MCF 10A (cell line): Measurements from ENCODE around the gene SND1. TPM values are rescaled to one million over a fixed set of nuclear protein-coding genes. Genes with fewer than 3 reads are reported as not detected.

ENCODE experiments used
- BruUV-seq: library from RNA; stranded (reverse); fragments of 400-500 nt; replicated peaks from 2 replicates; lab custom pipeline; 2021; lab: Mats Ljungman, UMichigan
- CTCF ChIA-PET: fragments of 300-600 bp; sonication (Branson Sonifier 250); formaldehyde crosslinking; extraction: SDS; loops from one replicate; lab custom pipeline; 2021; ENCODE audit warnings: antibody characterized with exemption, inconsistent platforms; lab: Yijun Ruan, JAX
- POLR2A ChIA-PET: fragments of 300-600, 350-650 bp; sonication (Branson Sonifier 250); formaldehyde crosslinking; extraction: SDS; loops from one replicate; lab custom pipeline; 2020; ENCODE audit warnings: antibody characterized with exemption, inconsistent platforms; lab: Yijun Ruan, JAX
- DNase-seq: peaks from one replicate; pipeline ENCODE4 v3.0.0-alpha.2; 2018; ENCODE audit not compliant: unreplicated experiment
- H3K27ac Mint-ChIP-seq: one replicate; pipeline ENCODE4 v1.8.0; 2022; ENCODE audit warnings: mild to moderate bottlenecking, low read depth, mixed read lengths; ENCODE audit not compliant: unreplicated experiment
- H3K27me3 Mint-ChIP-seq: one replicate; pipeline ENCODE4 v1.8.0; 2022; ENCODE audit warnings: mixed read lengths; ENCODE audit not compliant: insufficient read depth, unreplicated experiment
- H3K36me3 Mint-ChIP-seq: one replicate; pipeline ENCODE4 v1.8.0; 2022; ENCODE audit warnings: mild to moderate bottlenecking, moderate library complexity, mixed read lengths; ENCODE audit not compliant: insufficient read depth, unreplicated experiment
- H3K4me1 Mint-ChIP-seq: one replicate; pipeline ENCODE4 v1.8.0; 2022; ENCODE audit warnings: mixed read lengths; ENCODE audit not compliant: insufficient read depth, unreplicated experiment
- H3K4me3 Mint-ChIP-seq: one replicate; pipeline ENCODE4 v1.8.0; 2022; ENCODE audit warnings: mild to moderate bottlenecking, moderate library complexity, mixed read lengths; ENCODE audit not compliant: unreplicated experiment
- H3K9me3 Mint-ChIP-seq: one replicate; pipeline ENCODE4 v1.8.0; 2022; ENCODE audit warnings: mixed read lengths; ENCODE audit not compliant: unreplicated experiment
- intact Hi-C: fragments of 100-400 bp; cut with micrococcal nuclease; formaldehyde crosslinking; loops from 2 replicates; pipeline ENCODE4 v1.14.1; 2022
- total RNA-seq: library from RNA; stranded (reverse); gene quantifications from 2 replicates; pipeline ENCODE4 v1.2.3, GENCODE V29; 2022
- TF ChIP-seq, protein P1 (sequence below): fragments of 200-600 bp; IDR thresholded peaks from one replicate; pipeline ENCODE4 v1.8.0; 2022; ENCODE audit warnings: antibody characterized with exemption, mild to moderate bottlenecking; ENCODE audit not compliant: unreplicated experiment

Gene SND1
- total RNA-seq, 1 experiment from 2014 or later: 297 TPM

DNA sequence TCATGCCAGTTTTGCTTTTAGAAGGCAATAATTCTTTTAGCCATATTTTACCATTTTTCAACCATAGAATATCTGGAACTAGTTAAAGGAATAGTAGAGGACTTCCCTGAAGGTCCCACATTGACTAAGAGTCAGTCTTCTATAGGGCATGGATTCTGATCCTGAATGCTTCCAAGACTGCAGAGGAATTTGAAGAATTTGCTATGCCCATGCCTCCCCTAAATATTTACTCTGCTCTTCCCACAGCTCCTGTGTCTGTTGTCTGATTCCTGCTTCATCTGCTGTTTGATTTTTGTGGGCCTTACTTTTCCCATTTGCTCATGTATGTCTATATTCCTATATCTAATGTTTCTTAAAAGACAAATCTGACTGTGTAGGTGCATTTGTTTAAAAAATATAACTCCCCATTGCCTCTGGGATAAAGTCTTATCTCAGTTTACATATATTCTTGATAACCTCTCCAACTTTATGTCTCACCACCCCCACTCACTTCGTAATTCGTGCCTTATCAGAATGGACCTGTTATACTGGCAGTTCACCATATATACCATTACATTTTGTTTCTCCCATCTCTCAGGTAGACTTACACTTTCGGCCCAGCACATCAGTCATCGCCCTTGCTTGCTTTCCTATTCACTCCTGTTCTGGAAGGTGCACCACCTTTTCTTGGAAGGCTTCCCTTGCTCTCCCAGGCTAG, 345.4 kb downstream of the SND1 start:
- H3K4me1 Mint-ChIP-seq: no peaks in the 10 kb centered on the region
- no peaks in the 10 kb centered on the region for H3K9me3 Mint-ChIP-seq
- H3K27ac Mint-ChIP-seq: no peak overlapping the region
- ChIA-PET CTCF (interaction anchor here (1.1 kb wide), 1 partner anchor 19 kb away, joined by 3 read pairs; no protein-coding TSS in a partner anchor), POLR2A (no interaction called here)
- H3K27me3 Mint-ChIP-seq: no peaks in the 10 kb centered on the region
- H3K4me3 Mint-ChIP-seq: no peak overlapping the region
- H3K36me3 Mint-ChIP-seq: peaks cover 62% of the 10 kb centered on the region
- TF ChIP-seq, protein P1, sequence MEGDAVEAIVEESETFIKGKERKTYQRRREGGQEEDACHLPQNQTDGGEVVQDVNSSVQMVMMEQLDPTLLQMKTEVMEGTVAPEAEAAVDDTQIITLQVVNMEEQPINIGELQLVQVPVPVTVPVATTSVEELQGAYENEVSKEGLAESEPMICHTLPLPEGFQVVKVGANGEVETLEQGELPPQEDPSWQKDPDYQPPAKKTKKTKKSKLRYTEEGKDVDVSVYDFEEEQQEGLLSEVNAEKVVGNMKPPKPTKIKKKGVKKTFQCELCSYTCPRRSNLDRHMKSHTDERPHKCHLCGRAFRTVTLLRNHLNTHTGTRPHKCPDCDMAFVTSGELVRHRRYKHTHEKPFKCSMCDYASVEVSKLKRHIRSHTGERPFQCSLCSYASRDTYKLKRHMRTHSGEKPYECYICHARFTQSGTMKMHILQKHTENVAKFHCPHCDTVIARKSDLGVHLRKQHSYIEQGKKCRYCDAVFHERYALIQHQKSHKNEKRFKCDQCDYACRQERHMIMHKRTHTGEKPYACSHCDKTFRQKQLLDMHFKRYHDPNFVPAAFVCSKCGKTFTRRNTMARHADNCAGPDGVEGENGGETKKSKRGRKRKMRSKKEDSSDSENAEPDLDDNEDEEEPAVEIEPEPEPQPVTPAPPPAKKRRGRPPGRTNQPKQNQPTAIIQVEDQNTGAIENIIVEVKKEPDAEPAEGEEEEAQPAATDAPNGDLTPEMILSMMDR: no peak
- BruUV-seq: no TSS peak
- intact Hi-C loops: no loop called here
- DNase-seq: no peak

DNA sequence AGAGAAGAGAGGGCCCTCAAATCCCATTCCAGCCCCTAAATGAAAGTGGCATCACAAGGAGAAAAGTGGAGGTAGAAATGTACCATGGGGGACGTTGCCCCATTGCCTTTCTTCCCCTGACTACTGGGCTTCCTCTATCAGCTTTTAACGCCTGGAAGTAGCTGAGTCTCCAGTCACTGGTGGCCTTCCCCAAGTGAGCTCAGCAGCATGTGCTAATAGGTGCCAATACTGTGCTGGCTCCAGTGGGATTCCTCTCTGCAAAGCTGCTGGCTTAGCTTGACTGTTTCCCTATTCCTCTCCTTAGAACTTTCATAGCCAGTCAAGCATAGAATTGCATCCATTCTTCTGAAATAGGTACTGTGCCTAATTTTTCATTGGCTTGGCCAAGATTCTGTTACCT, 346.7 kb downstream of the SND1 start:
- H3K27me3 Mint-ChIP-seq: no peaks in the 10 kb centered on the region
- H3K4me1 Mint-ChIP-seq: no peaks in the 10 kb centered on the region
- ChIA-PET POLR2A (no interaction called here), CTCF (interaction anchor here (1.0 to 1.2 kb wide), 3 partner anchors 16 to 18 kb away, joined by 3 read pairs; no protein-coding TSS in a partner anchor)
- DNase-seq: no peak
- H3K36me3 Mint-ChIP-seq: peaks cover 64% of the 10 kb centered on the region
- H3K9me3 Mint-ChIP-seq: no peaks in the 10 kb centered on the region
- intact Hi-C loops: no loop called here
- H3K4me3 Mint-ChIP-seq: no peak overlapping the region
- no TSS peak for BruUV-seq
- TF ChIP-seq, protein P1: no peak
- H3K27ac Mint-ChIP-seq: no peak overlapping the region

DNA sequence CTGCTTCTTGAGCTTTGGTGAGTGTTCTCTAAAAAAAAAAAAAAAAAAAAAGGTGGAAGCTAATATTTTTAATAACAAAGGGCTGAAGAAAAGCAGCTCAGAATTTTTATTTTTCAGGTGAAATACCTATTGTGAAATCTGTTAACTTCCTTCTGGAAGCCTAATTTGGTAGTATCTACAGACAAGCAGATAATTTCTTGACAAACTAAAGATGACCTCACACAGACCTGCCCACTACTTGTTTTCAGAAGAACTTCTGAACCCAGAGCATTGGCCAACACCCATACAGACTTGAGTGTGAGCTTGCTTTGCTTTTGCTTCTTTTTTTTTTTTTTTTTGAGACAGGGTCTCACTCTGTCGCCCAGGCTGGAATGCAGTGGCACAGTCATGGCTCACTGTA, 348.1 kb downstream of the SND1 start:
- H3K4me1 Mint-ChIP-seq: no peaks in the 10 kb centered on the region
- DNase-seq: no peak
- H3K9me3 Mint-ChIP-seq: no peaks in the 10 kb centered on the region
- intact Hi-C loops: no loop called here
- peaks cover 53% of the 10 kb centered on the region for H3K36me3 Mint-ChIP-seq
- CTCF ChIA-PET: interaction anchor here (0.6 to 2.4 kb wide), 4 partner anchors 25 to 209 kb away, joined by 3 to 12 read pairs (median 4); no protein-coding TSS in a partner anchor
- no TSS peak for BruUV-seq
- H3K27ac Mint-ChIP-seq: no peak overlapping the region
- TF ChIP-seq, protein P1: no peak
- POLR2A ChIA-PET: interaction anchor here (1.6 kb wide), 1 partner anchor 18 kb away, joined by 6 read pairs; no protein-coding TSS in a partner anchor
- no peak overlapping the region for H3K4me3 Mint-ChIP-seq
- no peaks in the 10 kb centered on the region for H3K27me3 Mint-ChIP-seq

DNA sequence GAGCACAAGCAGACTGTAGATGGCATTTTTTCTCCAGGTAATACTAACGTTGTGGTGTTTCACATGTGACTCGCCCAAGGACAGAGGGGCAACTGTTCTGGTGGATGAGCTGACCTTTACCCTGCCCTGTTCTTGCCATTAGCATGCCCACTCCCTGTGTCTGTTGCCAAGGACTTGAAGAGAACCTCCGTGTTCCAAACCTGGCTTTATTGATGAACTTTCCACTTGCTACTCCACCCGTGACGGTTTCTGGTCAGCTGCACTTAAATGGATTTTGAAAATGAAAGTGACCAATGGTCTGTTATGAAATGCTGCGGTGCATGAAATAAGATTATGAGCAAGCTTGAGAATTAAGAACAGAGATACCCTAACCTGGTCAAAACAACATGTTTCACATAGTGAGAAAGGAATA, 348.9 kb downstream of the SND1 start:
- peaks cover 53% of the 10 kb centered on the region for H3K36me3 Mint-ChIP-seq
- intact Hi-C loops: no loop called here
- DNase-seq: no peak
- CTCF ChIA-PET: interaction anchor here (0.6 to 2.4 kb wide), 3 partner anchors 17 to 208 kb away, joined by 3 to 12 read pairs (median 4); no protein-coding TSS in a partner anchor
- no peaks in the 10 kb centered on the region for H3K4me1 Mint-ChIP-seq
- H3K27me3 Mint-ChIP-seq: no peaks in the 10 kb centered on the region
- no peaks in the 10 kb centered on the region for H3K9me3 Mint-ChIP-seq
- H3K4me3 Mint-ChIP-seq: no peak overlapping the region
- no TSS peak for BruUV-seq
- no peak overlapping the region for H3K27ac Mint-ChIP-seq
- TF ChIP-seq, protein P1: no peak
- POLR2A ChIA-PET: interaction anchor here (1.6 kb wide), 1 partner anchor 17 kb away, joined by 6 read pairs; no protein-coding TSS in a partner anchor
